Neuronal stem cell (in vitro differentiated cells): ENCODE results near the gene SORT1.

Experiments used
- DNase-seq: peaks from one replicate; pipeline ENCODE4 v3.0.0-alpha.2; 2013; ENCODE audit warnings: low spot score
- H2AFZ ChIP-seq: one replicate; pipeline ENCODE4 v1.6.1; 2013; ENCODE audit warnings: mild to moderate bottlenecking, low read length, inconsistent platforms
- H2AK5ac ChIP-seq: 2 replicates; pipeline ENCODE4 v1.6.1; 2013; ENCODE audit warnings: low read depth, mild to moderate bottlenecking, inconsistent platforms, low read length, moderate library complexity, mixed read lengths
- H2BK120ac ChIP-seq: 2 replicates; pipeline ENCODE4 v1.6.1; 2013; ENCODE audit warnings: low read depth, mild to moderate bottlenecking, inconsistent platforms, low read length, moderate library complexity, mixed read lengths
- H2BK12ac ChIP-seq: one replicate; pipeline ENCODE4 v1.6.1; 2013; ENCODE audit warnings: low read length, inconsistent platforms
- H2BK15ac ChIP-seq: 2 replicates; pipeline ENCODE4 v1.6.1; 2013; ENCODE audit warnings: mild to moderate bottlenecking, low read length, inconsistent platforms, mixed read lengths
- H2BK5ac ChIP-seq: one replicate; pipeline ENCODE4 v1.6.1; 2013; ENCODE audit warnings: inconsistent platforms, mild to moderate bottlenecking, low read length, moderate library complexity
- H3K14ac ChIP-seq: one replicate; pipeline ENCODE4 v1.6.1; 2013; ENCODE audit warnings: low read length, inconsistent platforms
- H3K18ac ChIP-seq: 2 replicates; pipeline ENCODE4 v1.6.1; 2013; ENCODE audit warnings: low read length, inconsistent platforms
- H3K23ac ChIP-seq: 2 replicates; pipeline ENCODE4 v1.6.1; 2013; ENCODE audit warnings: low read depth, mild to moderate bottlenecking, mixed read lengths, low read length, inconsistent platforms; ENCODE audit not compliant: poor library complexity
- H3K27ac ChIP-seq: replicated peaks from 3 replicates; pipeline ENCODE4 v1.5.1; 2013; ENCODE audit warnings: low read length, inconsistent platforms
- H3K27me3 ChIP-seq, 3 experiments: 2 replicates each; pipeline ENCODE4 v1.6.1; 2013; ENCODE audit warnings: low read length in 3 of 3, mild to moderate bottlenecking in 2 of 3, inconsistent platforms in 1 of 3, low read depth in 1 of 3, mixed read lengths in 1 of 3, moderate library complexity in 1 of 3; ENCODE audit not compliant: control insufficient read depth in 3 of 3, insufficient read depth in 3 of 3
- H3K36me3 ChIP-seq, 2 donors: replicated peaks in 1 of 2; 2 replicates each; pipeline ENCODE4 v1.6.1; 2013; ENCODE audit warnings: low read length in 2 of 2; ENCODE audit not compliant: control insufficient read depth in 2 of 2, insufficient read depth in 2 of 2
- H3K4ac ChIP-seq: 2 replicates; pipeline ENCODE4 v1.6.1; 2013; ENCODE audit warnings: inconsistent platforms, mild to moderate bottlenecking, low read length, moderate library complexity
- H3K4me1 ChIP-seq, 2 donors: 1 replicate in 1 of 2; 2 replicates in 1 of 2; pipeline ENCODE4 v1.6.1; 2013; ENCODE audit warnings: low read length in 2 of 2, low read depth in 1 of 2; ENCODE audit not compliant: control insufficient read depth in 2 of 2, insufficient read depth in 1 of 2
- H3K4me2 ChIP-seq: one replicate; pipeline ENCODE4 v1.6.1; 2013; ENCODE audit warnings: mild to moderate bottlenecking, low read length, inconsistent platforms; ENCODE audit not compliant: insufficient read depth, poor library complexity, severe bottlenecking
- H3K4me3 ChIP-seq, 2 donors: 2 replicates each; pipeline ENCODE4 v1.5.1; 2013; ENCODE audit warnings: low read length in 2 of 2, mild to moderate bottlenecking in 2 of 2, inconsistent platforms in 1 of 2, moderate library complexity in 1 of 2
- H3K79me1 ChIP-seq: one replicate; pipeline ENCODE4 v1.6.1; 2013; ENCODE audit warnings: low read depth, mild to moderate bottlenecking, inconsistent platforms, low read length, moderate library complexity
- H3K9ac ChIP-seq: one replicate; pipeline ENCODE4 v1.6.1; 2013; ENCODE audit warnings: mild to moderate bottlenecking, low read depth, low read length, inconsistent platforms; ENCODE audit not compliant: poor library complexity
- H3K9me3 ChIP-seq, 2 donors: replicated peaks in 1 of 2; 2 replicates each; pipeline versions ENCODE3 to v1.6.1; 2013; ENCODE audit warnings: low read length in 2 of 2, mild to moderate bottlenecking in 2 of 2, inconsistent platforms in 1 of 2, low read depth in 1 of 2, mixed read lengths in 1 of 2, moderate library complexity in 1 of 2; ENCODE audit not compliant: control insufficient read depth in 2 of 2, insufficient read depth in 1 of 2
- H4K8ac ChIP-seq: one replicate; pipeline ENCODE4 v1.6.1; 2013; ENCODE audit warnings: low read depth, mild to moderate bottlenecking, inconsistent platforms, low read length, moderate library complexity
- H4K91ac ChIP-seq: one replicate; pipeline ENCODE4 v1.6.1; 2013; ENCODE audit warnings: low read length, low read depth, mild to moderate bottlenecking, inconsistent platforms; ENCODE audit not compliant: poor library complexity
- WGBS, 2 donors: extraction: QIAGEN DNeasy Blood & Tissue Kit; methylation state at CpG; one replicate each; pipeline ENCODE4 v1.1.7; 2013; ENCODE audit warnings: missing lambda C conversion rate in 2 of 2, mixed read lengths in 1 of 2; ENCODE audit not compliant: insufficient read length in 2 of 2, insufficient replicate concordance in 1 of 2; ENCODE audit errors: extremely low coverage in 2 of 2; 5-methylcytosine and 5-hydroxymethylcytosine counted together

Gene SORT1

DNA sequence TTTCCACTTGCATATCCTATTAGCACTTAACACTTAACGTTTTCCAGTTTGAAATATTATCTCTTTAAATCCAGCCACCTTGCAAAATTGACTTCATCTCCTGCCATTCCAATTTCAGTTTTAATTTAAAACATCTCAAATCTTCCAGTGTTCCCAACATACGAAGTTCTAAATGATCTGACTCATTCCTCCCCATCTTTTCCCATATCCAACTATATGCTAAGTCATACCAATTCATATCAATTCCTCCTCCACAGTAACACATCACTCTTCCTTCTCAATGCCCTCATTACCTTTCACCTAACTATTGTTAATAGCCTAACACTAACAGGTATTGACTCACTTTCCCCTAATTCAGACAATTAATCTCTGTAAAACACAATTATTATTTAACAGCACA, 25.8 kb upstream of the SORT1 start:
- no CpG with 5 or more reads among the region's 2 CpGs for WGBS, 2 donors
- H2AFZ ChIP-seq, result no peak overlapping the region
- H3K4me1 ChIP-seq, result peaks cover 2 to 11% of the 10 kb centered on the region in 2 donors

DNA sequence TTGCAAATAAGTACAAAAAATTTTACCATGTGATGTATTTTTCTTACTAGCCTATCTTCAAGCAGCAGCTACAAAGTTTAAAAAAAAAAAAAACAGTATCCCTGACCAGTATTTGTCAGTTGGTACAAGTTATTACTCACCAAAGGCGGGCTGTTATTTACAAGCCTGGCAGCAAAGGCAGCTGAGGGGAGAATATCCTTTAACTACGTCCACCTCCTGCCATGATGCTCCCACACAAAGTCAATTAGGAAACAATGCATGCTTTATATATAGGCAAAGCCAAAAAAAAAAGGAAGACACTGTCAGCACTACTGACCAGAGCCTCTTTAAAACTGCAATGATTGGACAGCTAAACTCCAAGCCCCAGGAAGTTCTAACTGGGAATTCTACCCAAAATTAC, 14.8 kb upstream of the SORT1 start:
- Histone ChIP-seq H3K4me1 (peaks cover 0 to 5% of the 10 kb centered on the region in 2 donors), H3K9me3 (no peaks in the 10 kb centered on the region), H3K27ac (no peak overlapping the region), H3K27me3 (no peaks in the 10 kb centered on the region), H2BK120ac (no peak overlapping the region), H3K18ac (no peak overlapping the region), H3K4me2 (no peak overlapping the region), H3K36me3 (peaks cover 20 to 99% of the 10 kb centered on the region in 2 donors), H2BK15ac (no peak overlapping the region), H3K79me1 (no peaks in the 10 kb centered on the region), H3K9ac (no peak overlapping the region), H2BK12ac (no peak overlapping the region), H2AK5ac (no peak overlapping the region), H4K8ac (no peak overlapping the region), H2BK5ac (no peak overlapping the region), H3K23ac (no peak overlapping the region), H2AFZ (no peak overlapping the region), H3K4ac (no peak overlapping the region), H4K91ac (no peak overlapping the region), H3K4me3 (no peak overlapping the region), H3K14ac (no peak overlapping the region)
- no CpG with 5 or more reads among the region's 2 CpGs for WGBS, 2 donors
- DNase-seq, result no peak

More for the DNA sequence above, 25.8 kb upstream of the SORT1 start:
- Histone ChIP-seq H3K27ac (no peak overlapping the region), H3K27me3 (no peaks in the 10 kb centered on the region), H2BK5ac (no peak overlapping the region), H3K4me3 (no peak overlapping the region), H4K8ac (no peak overlapping the region), H3K9me3 (no peaks in the 10 kb centered on the region), H2BK120ac (no peak overlapping the region), H2BK12ac (no peak overlapping the region), H3K23ac (no peak overlapping the region), H4K91ac (no peak overlapping the region), H3K4me2 (no peak overlapping the region), H2AK5ac (no peak overlapping the region), H3K79me1 (peaks cover 9% of the 10 kb centered on the region), H2BK15ac (no peak overlapping the region), H3K18ac (no peak overlapping the region), H3K14ac (no peak overlapping the region), H3K4ac (no peak overlapping the region), H3K9ac (no peak overlapping the region), H3K36me3 (peaks cover 7 to 35% of the 10 kb centered on the region in 2 donors)
- no peak for DNase-seq

DNA sequence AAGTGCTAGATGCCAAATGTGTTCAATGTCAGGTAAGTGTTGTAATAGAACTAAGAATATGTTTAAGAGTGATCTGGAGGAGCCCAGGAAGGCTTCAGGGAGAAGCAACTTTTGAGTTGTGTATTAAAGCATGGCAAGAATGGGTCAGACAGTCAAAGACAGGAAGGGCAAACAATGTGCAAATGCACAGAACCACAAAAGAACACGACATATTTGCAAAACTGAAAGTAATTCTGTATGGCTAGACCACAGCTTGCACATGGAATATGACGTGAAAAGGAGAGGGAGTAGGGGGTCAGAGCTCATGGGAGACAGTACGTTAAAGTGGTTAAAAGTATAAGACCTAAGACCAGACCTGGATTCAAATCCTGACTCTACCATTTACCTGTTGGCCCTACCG, 7.1 kb upstream of the SORT1 start:
- Histone ChIP-seq H3K14ac (no peak overlapping the region), H2AFZ (no peak overlapping the region), H3K23ac (no peak overlapping the region), H3K79me1 (no peaks in the 10 kb centered on the region), H3K9ac (no peak overlapping the region), H2BK12ac (no peak overlapping the region), H3K27ac (no peak overlapping the region), H2AK5ac (no peak overlapping the region), H2BK15ac (no peak overlapping the region), H4K91ac (no peak overlapping the region), H3K36me3 (peaks cover 9 to 90% of the 10 kb centered on the region in 2 donors), H3K4me2 (no peak overlapping the region), H2BK5ac (no peak overlapping the region), H3K27me3 (no peaks in the 10 kb centered on the region), H3K9me3 (no peaks in the 10 kb centered on the region), H3K4me1 (no peaks in the 10 kb centered on the region), H3K4ac (no peak overlapping the region), H3K4me3 (no peak overlapping the region), H4K8ac (no peak overlapping the region), H2BK120ac (no peak overlapping the region), H3K18ac (no peak overlapping the region)
- no CpG with 5 or more reads among the region's 4 CpGs for WGBS, 2 donors
- DNase-seq, result no peak

DNA sequence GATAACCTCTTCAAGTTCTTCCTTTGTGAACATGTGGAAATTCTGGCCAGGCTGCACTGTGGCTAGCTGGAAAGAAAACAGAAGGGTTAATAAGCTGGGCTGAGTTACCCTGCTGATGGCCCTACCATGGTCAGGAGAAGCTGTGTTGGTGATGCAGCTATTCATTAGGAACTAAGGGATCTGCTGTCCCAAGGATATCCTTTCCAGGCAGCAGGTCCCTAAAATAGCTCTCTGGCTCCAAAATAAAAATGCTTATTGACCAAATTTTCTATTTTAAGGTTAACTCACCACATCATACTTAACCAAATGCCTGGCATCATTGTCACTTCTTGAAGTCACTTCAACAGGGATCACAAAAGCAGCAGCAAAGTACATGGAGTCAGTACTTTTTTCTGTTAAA, 4.3 kb upstream of the SORT1 start:
- Histone ChIP-seq H4K91ac (no peak overlapping the region), H3K23ac (no peak overlapping the region), H3K27me3 (no peaks in the 10 kb centered on the region), H3K14ac (no peak overlapping the region), H3K4me2 (no peak overlapping the region), H2BK15ac (no peak overlapping the region), H3K79me1 (no peaks in the 10 kb centered on the region), H2BK12ac (no peak overlapping the region), H2AFZ (no peak overlapping the region), H2BK5ac (no peak overlapping the region), H3K9ac (no peak overlapping the region), H3K9me3 (no peaks in the 10 kb centered on the region), H2AK5ac (no peak overlapping the region), H3K27ac (no peak overlapping the region), H4K8ac (no peak overlapping the region), H3K18ac (no peak overlapping the region), H3K4me3 (no peak overlapping the region), H3K4ac (no peak overlapping the region), H2BK120ac (no peak overlapping the region), H3K4me1 (peaks cover 5 to 9% of the 10 kb centered on the region in 2 donors), H3K36me3 (peaks cover 5 to 63% of the 10 kb centered on the region in 2 donors)
- no peak for DNase-seq
